Stomach smooth muscle (tissue), 2 donors: ENCODE results near the gene TBC1D16.

Source experiments
- H3K27ac ChIP-seq: one replicate; pipeline ENCODE4 v1.7.0; 2013; ENCODE audit warnings: mild to moderate bottlenecking, low read length, inconsistent platforms
- H3K27me3 ChIP-seq, 2 donors: one replicate each; pipeline ENCODE4 v1.7.0; 2013; ENCODE audit warnings: low read length in 2 of 2; ENCODE audit not compliant: insufficient read depth in 2 of 2, control insufficient read depth in 1 of 2
- H3K36me3 ChIP-seq, 2 donors: one replicate each; pipeline ENCODE4 v1.7.0; 2013; ENCODE audit warnings: low read length in 2 of 2; ENCODE audit not compliant: control insufficient read depth in 2 of 2, insufficient read depth in 2 of 2
- H3K4me1 ChIP-seq: one replicate; pipeline ENCODE4 v1.7.0; 2013; ENCODE audit warnings: low read length; ENCODE audit not compliant: control insufficient read depth, insufficient read depth
- H3K4me3 ChIP-seq, 2 donors: one replicate each; pipeline ENCODE4 v1.7.0; 2013; ENCODE audit warnings: low read length in 2 of 2
- H3K9ac ChIP-seq, 2 donors: one replicate each; pipeline ENCODE4 v1.7.0; 2013; ENCODE audit warnings: low read length in 2 of 2, mild to moderate bottlenecking in 1 of 2
- H3K9me3 ChIP-seq, 2 donors: one replicate each; pipeline ENCODE4 v1.7.0; 2013; ENCODE audit warnings: low read length in 2 of 2; ENCODE audit not compliant: control insufficient read depth in 2 of 2
- donor health status: healthy.
- donor health status: Pancreatic carcinoma.

TBC1D16 gene

DNA sequence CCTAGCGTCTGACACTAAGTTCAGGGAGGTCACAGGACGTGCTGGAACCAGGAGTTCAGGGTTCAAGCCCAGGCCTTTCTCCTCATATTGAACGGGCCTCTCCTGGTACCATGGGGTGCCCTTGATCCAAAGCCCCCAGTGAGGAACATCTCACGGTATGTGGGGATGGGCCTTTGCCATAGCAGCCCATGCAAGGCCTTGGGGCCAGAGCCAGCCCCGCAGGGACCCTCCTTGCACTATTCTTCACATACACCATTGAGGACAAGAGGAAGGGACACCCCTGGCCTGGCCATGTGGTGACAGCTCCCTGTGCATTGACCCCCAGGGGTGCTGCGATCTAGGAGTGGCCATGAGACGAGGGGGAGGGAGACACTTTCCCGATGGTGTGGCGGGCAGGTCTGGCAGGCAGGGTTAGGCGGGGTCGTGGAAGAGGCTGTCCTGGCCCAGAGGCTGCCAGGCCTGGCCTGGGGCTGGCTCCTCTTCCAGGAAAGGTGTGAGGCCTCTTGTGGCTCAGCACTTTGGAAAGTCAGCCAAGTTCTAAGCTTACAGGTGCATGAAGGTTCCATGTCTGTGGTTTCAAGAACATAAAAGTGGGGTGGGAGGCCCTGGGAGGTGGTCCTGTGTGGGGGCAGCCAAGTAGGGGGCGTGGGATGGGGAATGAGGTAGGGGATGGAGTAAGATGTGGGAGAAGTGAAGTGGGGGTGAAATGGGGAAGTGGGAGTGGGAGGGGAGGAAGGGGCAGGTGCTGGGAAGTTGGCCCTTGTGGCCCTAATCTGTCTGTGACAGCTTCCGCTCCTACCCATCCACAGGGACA lies 107.8 kb downstream of the TBC1D16 start:
- H3K9ac ChIP-seq, result no peak overlapping the region
- no peaks in the 10 kb centered on the region for H3K9me3 ChIP-seq
- peaks cover 7% of the 10 kb centered on the region for H3K4me1 ChIP-seq
- H3K36me3 ChIP-seq, result no peaks in the 10 kb centered on the region
- no peak overlapping the region for H3K4me3 ChIP-seq
- H3K27ac ChIP-seq, result no peak overlapping the region
- H3K27me3 ChIP-seq, result peaks cover 40 to 46% of the 10 kb centered on the region in 2 donors

DNA sequence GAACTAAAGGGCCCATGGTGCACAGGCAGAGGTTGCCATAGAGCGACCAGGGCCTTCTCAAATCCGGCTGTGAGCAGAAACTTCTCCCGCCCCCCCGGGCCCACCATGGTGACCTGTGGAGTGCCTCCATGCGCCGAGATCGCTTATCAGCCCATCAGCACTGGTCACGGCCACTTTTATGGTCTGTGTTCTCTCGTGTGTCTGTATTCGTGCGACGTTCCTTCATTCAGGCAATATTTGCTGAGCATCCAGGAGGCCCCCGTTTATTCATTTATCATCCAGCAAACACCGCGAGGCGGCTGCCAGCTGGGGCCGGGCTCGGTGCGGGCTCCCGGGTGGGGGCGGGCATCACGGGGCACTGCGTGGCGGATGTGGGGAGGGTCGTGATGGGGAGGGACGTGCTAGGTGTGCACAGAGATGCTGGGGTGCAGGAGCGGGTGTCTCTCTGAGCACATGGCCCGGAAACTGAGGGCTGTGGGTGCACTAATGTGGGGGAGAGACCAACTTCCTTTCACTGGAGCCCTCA lies 108.5 kb downstream of the TBC1D16 start:
- Histone ChIP-seq H3K27ac (no peak overlapping the region), H3K36me3 (no peaks in the 10 kb centered on the region), H3K27me3 (peaks cover 41 to 44% of the 10 kb centered on the region in 2 donors), H3K4me3 (no peak overlapping the region), H3K9me3 (no peaks in the 10 kb centered on the region), H3K9ac (no peak overlapping the region), H3K4me1 (peaks cover 7% of the 10 kb centered on the region)

DNA sequence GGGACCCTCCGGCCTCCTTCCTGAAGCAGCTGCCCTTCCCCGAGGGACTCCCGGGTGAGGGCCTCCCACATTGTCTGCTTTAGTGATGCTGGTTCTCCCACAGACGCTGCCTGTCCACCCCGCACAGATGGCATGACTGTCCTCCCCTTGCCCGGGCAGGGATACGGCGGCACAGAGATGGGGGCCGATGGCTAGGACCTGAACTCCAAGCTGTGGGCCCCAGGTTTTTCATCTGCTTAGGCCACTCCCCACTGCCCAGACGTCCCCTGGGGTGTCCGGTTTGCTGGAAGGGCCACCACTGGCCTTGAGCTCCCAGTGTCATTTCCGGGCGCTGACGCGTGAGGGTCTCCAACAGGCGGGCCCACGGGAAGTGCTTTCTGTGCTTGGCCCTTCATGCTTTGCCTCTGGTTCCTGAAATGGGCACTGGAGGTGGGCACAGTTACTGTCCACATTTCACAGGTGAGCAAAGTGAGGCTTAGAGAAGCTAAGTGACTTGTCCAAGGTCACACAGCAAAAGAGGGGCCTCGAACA lies 109.0 kb downstream of the TBC1D16 start:
- no peak overlapping the region for H3K27ac ChIP-seq
- H3K4me1 ChIP-seq, result peaks cover 7% of the 10 kb centered on the region
- H3K27me3 ChIP-seq, result peaks cover 42 to 47% of the 10 kb centered on the region in 2 donors
- H3K9me3 ChIP-seq, result no peaks in the 10 kb centered on the region
- no peak overlapping the region for H3K9ac ChIP-seq
- no peak overlapping the region for H3K4me3 ChIP-seq
- H3K36me3 ChIP-seq, result no peaks in the 10 kb centered on the region

DNA sequence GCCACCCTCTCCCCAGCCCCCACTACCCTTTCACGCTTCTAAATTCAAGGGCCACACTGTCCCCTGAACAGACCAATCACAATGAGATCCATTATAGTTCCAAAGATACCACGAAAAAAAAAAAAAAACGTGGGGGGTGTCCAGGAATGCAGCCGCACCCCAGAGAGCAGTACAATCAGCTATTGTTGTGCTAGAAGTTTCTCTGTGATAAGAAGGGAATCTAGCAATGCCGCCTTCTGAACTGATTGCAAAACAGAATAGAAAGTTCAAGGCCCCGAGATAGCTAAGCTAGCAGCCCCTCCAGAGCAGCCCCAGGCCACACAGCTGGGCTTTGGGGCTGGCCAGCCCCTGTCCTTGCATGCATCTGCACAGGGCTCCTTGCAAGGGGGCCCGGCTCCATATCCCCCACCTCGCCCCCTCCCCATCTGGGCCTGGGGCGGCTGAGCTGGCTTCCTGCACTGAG lies 109.5 kb downstream of the TBC1D16 start:
- Histone ChIP-seq H3K4me3 (no peak overlapping the region), H3K36me3 (no peaks in the 10 kb centered on the region), H3K9me3 (no peaks in the 10 kb centered on the region), H3K4me1 (peaks cover 7% of the 10 kb centered on the region), H3K27me3 (peaks cover 41 to 47% of the 10 kb centered on the region in 2 donors), H3K27ac (no peak overlapping the region), H3K9ac (no peak overlapping the region)

DNA sequence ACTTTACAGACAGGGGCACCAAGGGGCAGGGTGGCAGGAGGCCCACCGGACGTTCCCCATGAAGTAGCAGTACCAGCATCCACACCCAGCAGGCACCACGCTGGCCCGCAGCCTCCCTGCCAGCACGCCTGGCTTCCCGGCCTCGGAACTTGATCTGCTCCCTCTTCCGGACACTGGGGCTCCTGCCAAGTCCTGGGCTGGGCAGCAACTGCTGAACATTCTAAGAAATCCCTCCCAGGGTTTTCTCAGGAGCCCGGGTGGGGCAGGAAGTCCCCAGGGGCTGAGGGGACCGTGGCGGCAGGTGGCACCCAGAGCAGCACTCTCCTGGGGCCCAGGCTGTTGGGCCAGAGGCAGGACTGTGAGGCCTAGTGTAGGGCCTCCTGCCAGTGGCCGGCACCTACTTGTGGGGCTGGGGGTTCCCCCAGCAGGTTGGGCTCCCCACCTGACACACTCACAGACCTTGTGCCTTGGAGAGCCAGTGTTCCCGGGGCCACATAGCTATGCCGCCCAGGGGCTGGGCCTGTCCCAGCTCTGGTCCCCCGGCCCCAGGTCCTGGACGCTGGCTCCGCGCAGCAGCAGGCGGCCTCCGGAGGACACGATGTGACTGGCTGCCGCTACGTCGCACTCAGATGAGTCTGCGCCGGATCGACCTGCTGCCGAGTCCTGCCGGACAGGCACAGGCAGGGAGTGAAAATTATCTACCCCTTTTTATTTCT lies 110.3 kb downstream of the TBC1D16 start:
- H3K9me3 ChIP-seq, result no peaks in the 10 kb centered on the region
- H3K27ac ChIP-seq, result no peak overlapping the region
- H3K27me3 ChIP-seq, result peaks cover 42 to 48% of the 10 kb centered on the region in 2 donors
- peaks cover 7% of the 10 kb centered on the region for H3K4me1 ChIP-seq
- no peaks in the 10 kb centered on the region for H3K36me3 ChIP-seq
- no peak overlapping the region for H3K9ac ChIP-seq
- no peak overlapping the region for H3K4me3 ChIP-seq

DNA sequence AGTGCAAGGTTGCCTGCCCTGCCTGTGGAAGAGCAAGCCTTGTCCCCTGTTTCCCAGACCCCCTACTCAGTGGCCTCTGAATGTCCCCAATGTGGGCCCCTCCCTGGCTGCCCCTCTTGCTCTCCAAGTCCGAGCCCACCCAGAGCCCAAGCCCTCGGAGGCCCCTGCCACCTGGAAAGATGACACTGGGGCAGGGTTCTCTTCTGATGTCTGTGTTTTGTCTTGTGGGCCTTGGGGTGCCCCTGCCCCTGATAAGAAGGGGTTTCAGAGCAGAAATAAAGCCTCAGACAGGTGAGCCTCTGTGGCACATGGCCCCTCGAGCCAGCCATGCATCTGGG lies 111.1 kb downstream of the TBC1D16 start:
- Histone ChIP-seq H3K9me3 (no peaks in the 10 kb centered on the region), H3K27ac (no peak overlapping the region), H3K27me3 (peaks cover 41 to 48% of the 10 kb centered on the region in 2 donors), H3K36me3 (no peaks in the 10 kb centered on the region), H3K9ac (no peak overlapping the region), H3K4me1 (peaks cover 5% of the 10 kb centered on the region), H3K4me3 (no peak overlapping the region)

DNA sequence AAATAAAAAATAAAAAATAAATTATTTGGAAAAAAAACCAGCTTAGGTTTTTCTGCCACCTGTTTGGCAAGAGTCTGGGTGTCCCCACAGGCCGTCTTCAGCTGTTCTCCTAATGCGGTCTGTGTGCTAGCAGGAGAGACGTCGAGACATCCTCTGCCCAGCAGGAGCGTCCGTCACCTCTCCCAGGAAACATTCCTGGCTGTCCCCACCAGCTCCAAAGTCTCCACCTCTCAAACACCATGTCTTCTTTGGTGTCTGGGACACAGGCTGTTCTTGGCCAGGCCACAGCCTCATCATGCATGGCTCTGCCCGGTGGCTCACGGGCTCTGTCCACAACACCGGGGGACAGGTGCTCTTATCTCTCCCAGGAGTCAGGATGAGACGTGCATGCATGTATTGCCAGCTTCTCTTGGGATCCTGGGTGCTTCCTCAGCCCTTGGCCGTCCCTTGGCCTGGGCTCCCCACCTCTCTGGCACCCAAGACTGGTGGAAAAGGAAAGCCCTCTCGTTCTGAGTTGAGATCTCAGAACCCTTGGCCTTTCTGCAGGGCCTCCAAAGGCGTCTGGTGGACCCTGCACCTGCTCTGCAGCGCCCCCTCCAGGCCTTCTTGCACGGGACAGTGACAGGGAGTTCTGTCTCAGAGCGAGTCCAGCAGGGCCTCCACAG lies 111.6 kb downstream of the TBC1D16 start:
- Histone ChIP-seq H3K4me1 (peaks cover 8% of the 10 kb centered on the region), H3K4me3 (no peak overlapping the region), H3K9ac (no peak overlapping the region), H3K36me3 (no peaks in the 10 kb centered on the region), H3K27me3 (peaks cover 36 to 43% of the 10 kb centered on the region in 2 donors), H3K27ac (no peak overlapping the region), H3K9me3 (no peaks in the 10 kb centered on the region)

DNA sequence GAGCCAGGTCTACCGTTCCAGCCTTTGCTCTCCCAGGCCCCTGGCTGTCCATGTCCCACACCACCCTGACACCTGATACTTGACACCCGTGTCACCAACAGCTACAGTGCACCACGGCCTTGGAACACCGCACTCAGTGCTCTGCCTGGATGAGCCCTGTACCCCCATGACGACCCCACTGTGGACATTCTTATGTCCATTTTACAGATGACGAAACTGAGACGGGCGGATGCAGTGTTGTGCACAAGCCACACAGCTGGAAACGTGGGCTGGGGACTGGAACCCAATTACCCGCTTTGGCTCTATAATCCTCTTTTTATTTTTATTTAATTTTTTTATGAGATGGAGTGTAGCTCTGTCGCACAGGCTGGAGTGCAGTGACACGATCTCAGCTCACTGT lies 112.9 kb downstream of the TBC1D16 start:
- H3K9me3 ChIP-seq, result no peaks in the 10 kb centered on the region
- peaks cover 13% of the 10 kb centered on the region for H3K4me1 ChIP-seq
- no peak overlapping the region for H3K4me3 ChIP-seq
- no peaks in the 10 kb centered on the region for H3K36me3 ChIP-seq
- H3K27ac ChIP-seq, result no peak overlapping the region
- H3K27me3 ChIP-seq, result peaks cover 30% of the 10 kb centered on the region in 2 donors
- no peak overlapping the region for H3K9ac ChIP-seq

DNA sequence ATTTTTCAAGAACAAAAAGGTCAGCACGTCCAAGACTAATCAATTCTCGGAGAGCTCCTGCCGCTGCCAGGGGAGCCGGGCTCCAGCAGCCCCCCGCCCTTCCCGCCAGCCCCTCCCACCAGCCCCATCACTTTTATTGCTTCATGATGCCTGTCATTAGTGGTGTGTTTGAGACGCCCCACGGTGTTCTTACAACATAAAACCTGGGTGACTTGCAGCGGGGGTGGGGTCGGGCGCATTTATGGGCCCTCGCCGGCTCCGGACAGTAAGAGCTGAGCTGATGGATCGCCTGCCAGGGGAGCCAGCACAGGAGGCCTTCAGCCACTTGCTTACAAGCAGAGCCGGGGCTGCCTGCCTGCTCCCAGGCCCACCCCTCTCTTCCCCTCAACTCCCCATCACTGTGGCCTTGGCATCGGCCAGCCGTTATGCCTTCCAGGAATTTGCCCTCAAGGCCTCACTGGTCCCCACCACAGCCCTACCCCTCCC lies 113.5 kb downstream of the TBC1D16 start:
- Histone ChIP-seq H3K9me3 (no peaks in the 10 kb centered on the region), H3K4me3 (no peak overlapping the region), H3K27ac (no peak overlapping the region), H3K9ac (no peak overlapping the region), H3K4me1 (peaks cover 13% of the 10 kb centered on the region), H3K36me3 (no peaks in the 10 kb centered on the region), H3K27me3 (peaks cover 24 to 30% of the 10 kb centered on the region in 2 donors)

DNA sequence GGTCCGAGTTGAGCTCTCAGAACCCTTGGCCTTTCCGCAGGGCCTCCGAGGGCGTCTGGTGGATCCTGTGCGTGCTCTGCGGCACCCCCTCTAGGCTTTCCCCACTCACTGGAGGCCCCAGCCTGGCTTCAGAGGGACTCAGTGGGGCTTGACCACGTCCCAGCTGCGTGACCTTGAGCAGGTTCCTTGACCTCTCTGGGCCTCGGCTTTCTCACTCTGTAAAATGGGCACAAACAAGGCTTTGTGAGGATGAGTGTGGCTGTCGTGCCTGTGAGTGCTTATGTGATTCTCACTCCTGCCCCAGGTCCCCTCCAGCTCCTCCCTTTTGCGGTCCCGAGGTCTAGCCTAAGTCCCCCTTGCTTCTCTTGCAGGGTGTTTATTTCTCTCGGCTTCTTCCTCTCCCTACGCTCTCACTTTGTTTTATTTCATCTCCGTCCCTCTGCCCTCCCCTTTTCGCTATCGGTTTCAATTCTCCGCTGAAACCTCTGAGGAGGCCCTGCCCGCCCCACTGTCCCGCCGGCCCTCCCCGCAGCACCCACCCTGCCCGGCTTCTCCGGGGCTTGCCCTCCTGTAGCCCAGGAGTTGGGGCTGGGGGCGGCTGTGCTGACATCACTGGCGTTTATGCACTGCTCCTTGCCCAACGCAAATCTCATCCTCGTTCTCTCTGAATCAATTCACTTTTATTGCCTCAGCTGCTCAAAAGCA lies 114.1 kb downstream of the TBC1D16 start:
- peaks cover 13% of the 10 kb centered on the region for H3K4me1 ChIP-seq
- H3K27me3 ChIP-seq, result peaks cover 27 to 28% of the 10 kb centered on the region in 2 donors
- no peak overlapping the region for H3K27ac ChIP-seq
- no peak overlapping the region for H3K4me3 ChIP-seq
- no peaks in the 10 kb centered on the region for H3K36me3 ChIP-seq
- no peak overlapping the region for H3K9ac ChIP-seq
- H3K9me3 ChIP-seq, result no peaks in the 10 kb centered on the region
